ENCODE results near the gene PYCR2. TPM values are rescaled to one million over a fixed set of nuclear protein-coding genes. Genes with fewer than 3 reads are reported as not detected.

The PYCR2 gene
- polyA plus RNA-seq, 3 donors: 21.4 to 72.5 (median 26.6) TPM

- Histone ChIP-seq H2AFZ (ENCODE audit: insufficient read depth, low read depth, low read length, poor library complexity, severe bottlenecking) (peak overlapping the region; percentile 63), H3K27me3 (ENCODE audit: control insufficient read depth in 2 of 2, insufficient read depth in 2 of 2, low read length in 2 of 2) (no peaks in the 10 kb centered on the region), H3K9me3 (replicated peaks in 1 of 2; ENCODE audit: control insufficient read depth in 1 of 2, insufficient read depth in 1 of 2, low read length in 2 of 2) (no peaks in the 10 kb centered on the region), H3K9ac (ENCODE audit: insufficient read depth, low read length, poor library complexity, severe bottlenecking) (no peak overlapping the region), H3K4me1 (ENCODE audit: control insufficient read depth in 1 of 2, insufficient read depth in 2 of 2, low read length in 2 of 2) (peaks cover 2 to 4% of the 10 kb centered on the region in 2 donors), H3K27ac (ENCODE audit: low read depth in 1 of 2, low read length in 2 of 2) (no peak overlapping the region), H3K36me3 (replicated peaks in 1 of 2; ENCODE audit: control insufficient read depth in 1 of 2, insufficient read depth in 2 of 2, low read length in 2 of 2) (no peaks in the 10 kb centered on the region), H4K20me1 (ENCODE audit: insufficient read depth, low read length) (no peaks in the 10 kb centered on the region), H3K4me3 (replicated peaks in 1 of 3; ENCODE audit: low read depth in 2 of 3, low read length in 3 of 3) (no peak overlapping the region), H3K4me2 (replicated peaks; ENCODE audit: extremely low read depth, low read length, poor library complexity, severe bottlenecking) (no peak overlapping the region), H3K79me2 (ENCODE audit: insufficient read depth, low read length) (no peaks in the 10 kb centered on the region)
- DNase-seq: peak; percentile 22 to 43 (median 30)
- H3K9me3 Mint-ChIP-seq: no peaks in the 10 kb centered on the region
- intact Hi-C loops (cut with micrococcal nuclease): no loop called here
- no peaks in the 10 kb centered on the region for H3K36me3 Mint-ChIP-seq
- H3K27me3 Mint-ChIP-seq (ENCODE audit: low read depth in 3 of 3): peaks cover 0 to 4% (median 2%) of the 10 kb centered on the region in 3 donors
- 5% methylated on average over 13 of the region's 21 CpGs for WGBS (ENCODE audit: insufficient coverage)
- H3K4me3 Mint-ChIP-seq: no peak overlapping the region
- no peak overlapping the region for H3K27ac Mint-ChIP-seq
- peak; percentile 94 for TF ChIP-seq CTCF (IDR thresholded peaks at IDR 0.05)
- peaks cover 3% of the 10 kb centered on the region for H3K4me1 Mint-ChIP-seq
Observed at GRCh38 chr1:225962440-225962975, 38.5 kb upstream of the PYCR2 start.

DNA sequence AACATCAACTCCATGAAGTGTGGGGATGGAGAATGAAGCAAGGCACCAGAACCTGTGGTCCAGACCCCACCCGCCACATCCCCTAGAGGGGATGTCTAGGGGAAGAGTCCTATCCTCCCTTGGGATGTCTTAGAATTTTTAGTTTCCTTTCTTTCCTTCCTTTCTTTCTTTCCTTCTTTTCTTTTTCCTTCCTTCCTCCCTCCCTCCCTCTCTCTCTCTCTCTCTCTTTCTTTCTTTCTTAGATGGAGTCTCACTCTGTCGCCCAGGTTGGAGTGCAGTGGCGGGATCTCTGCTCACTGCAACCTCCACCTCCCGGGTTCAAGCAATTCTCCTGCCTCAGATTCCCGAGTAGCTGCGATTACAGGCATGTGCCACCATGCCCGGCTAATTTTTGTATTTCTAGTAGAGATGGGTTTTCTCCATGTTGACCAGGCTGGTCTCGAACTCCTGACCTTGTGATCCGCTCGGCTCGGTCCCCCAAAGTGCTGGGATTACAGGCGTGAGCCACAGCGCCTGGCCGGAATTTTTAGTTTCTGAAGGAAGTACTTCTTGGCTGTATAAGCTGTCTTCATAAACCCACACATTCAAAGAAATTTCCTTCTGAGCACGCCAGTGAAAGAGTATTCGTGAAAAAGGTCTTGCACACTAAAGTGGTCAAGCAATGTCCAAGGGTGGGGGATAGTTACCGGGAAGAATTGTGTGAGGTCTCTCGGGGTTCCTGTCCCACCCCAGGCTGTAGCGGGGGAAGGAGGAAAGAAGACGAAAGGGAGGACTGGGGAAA lies 37.8 kb upstream of the PYCR2 start:
- no peaks in the 10 kb centered on the region for H3K36me3 ChIP-seq (replicated peaks in 1 of 2; ENCODE audit: control insufficient read depth in 1 of 2, insufficient read depth in 2 of 2, low read length in 2 of 2)
- H3K4me1 ChIP-seq (ENCODE audit: control insufficient read depth in 1 of 2, insufficient read depth in 2 of 2, low read length in 2 of 2): peaks cover 2 to 4% of the 10 kb centered on the region in 2 donors
- Mint-ChIP-seq H3K4me3 (peak overlapping the region in 1 of 2 donors; percentile 35), H3K27ac (no peak overlapping the region), H3K27me3 (ENCODE audit: low read depth in 3 of 3) (peaks cover 0 to 4% (median 2%) of the 10 kb centered on the region in 3 donors), H3K4me1 (peaks cover 3% of the 10 kb centered on the region), H3K36me3 (no peaks in the 10 kb centered on the region), H3K9me3 (no peaks in the 10 kb centered on the region)
- no peak for DNase-seq
- H3K27ac ChIP-seq (ENCODE audit: low read depth in 1 of 2, low read length in 2 of 2): no peak overlapping the region
- no peak for TF ChIP-seq CTCF (IDR thresholded peaks at IDR 0.05)
- H2AFZ ChIP-seq (ENCODE audit: insufficient read depth, low read depth, low read length, poor library complexity, severe bottlenecking): peak overlapping the region; percentile 63
- no peaks in the 10 kb centered on the region for H4K20me1 ChIP-seq (ENCODE audit: insufficient read depth, low read length)
- intact Hi-C loops (cut with micrococcal nuclease): no loop called here
- no peak overlapping the region for H3K9ac ChIP-seq (ENCODE audit: insufficient read depth, low read length, poor library complexity, severe bottlenecking)
- no peaks in the 10 kb centered on the region for H3K27me3 ChIP-seq (ENCODE audit: control insufficient read depth in 2 of 2, insufficient read depth in 2 of 2, low read length in 2 of 2)
- no peak overlapping the region for H3K4me2 ChIP-seq (replicated peaks; ENCODE audit: extremely low read depth, low read length, poor library complexity, severe bottlenecking)
- WGBS (ENCODE audit: insufficient coverage): 60% methylated on average over 4 of the region's 20 CpGs
- no peaks in the 10 kb centered on the region for H3K79me2 ChIP-seq (ENCODE audit: insufficient read depth, low read length)
- no peaks in the 10 kb centered on the region for H3K9me3 ChIP-seq (replicated peaks in 1 of 2; ENCODE audit: control insufficient read depth in 1 of 2, insufficient read depth in 1 of 2, low read length in 2 of 2)
- H3K4me3 ChIP-seq (replicated peaks in 1 of 3; ENCODE audit: low read depth in 2 of 3, low read length in 3 of 3): no peak overlapping the region
